Dermis microvascular lymphatic vessel endothelial cell (primary cell): ENCODE data around the gene PLGRKT. TPM values are rescaled to one million over a fixed set of nuclear protein-coding genes. Genes with fewer than 3 reads are reported as not detected.
"Not testable (repeated sequence)": the region's sequence is repeated elsewhere in the genome, so short reads cannot be mapped to it uniquely, and the experiment has no call there.

Experiments
- DNase-seq, 2 donors: peaks; one replicate each; pipeline versions ENCODE4 v3.0.0 to v3.0.0-alpha.2; 2010; ENCODE audit warnings: low read depth in 2 of 2
- total RNA-seq: library from RNA; depleted of rRNA; stranded (reverse); fragments of >200 nt; gene quantifications from 2 replicates; pipeline ENCODE4 v1.2.1, GENCODE V29; 2014

Gene PLGRKT
- total RNA-seq, 1 donor from 2014 or later, result 6.9 TPM

DNA sequence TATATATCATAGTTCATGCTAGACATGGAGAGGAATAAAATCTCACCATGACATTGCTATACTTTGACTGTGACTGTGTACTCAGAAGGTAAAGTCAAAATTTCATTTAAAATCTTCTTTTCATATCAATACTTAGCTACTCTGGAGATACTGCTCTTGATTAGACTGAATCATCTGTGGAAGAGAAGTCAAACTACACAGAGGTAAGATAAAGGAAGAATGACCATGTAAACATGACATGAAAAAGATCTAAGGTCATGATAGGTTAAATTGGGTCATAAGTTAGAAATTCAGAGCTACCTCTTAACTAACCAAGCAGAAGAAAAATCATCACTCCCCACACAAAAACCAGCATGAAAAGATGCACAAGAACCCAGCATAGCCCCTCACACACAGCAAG lies 53.3 kb downstream of the PLGRKT start:
- DNase-seq, result no peak

DNA sequence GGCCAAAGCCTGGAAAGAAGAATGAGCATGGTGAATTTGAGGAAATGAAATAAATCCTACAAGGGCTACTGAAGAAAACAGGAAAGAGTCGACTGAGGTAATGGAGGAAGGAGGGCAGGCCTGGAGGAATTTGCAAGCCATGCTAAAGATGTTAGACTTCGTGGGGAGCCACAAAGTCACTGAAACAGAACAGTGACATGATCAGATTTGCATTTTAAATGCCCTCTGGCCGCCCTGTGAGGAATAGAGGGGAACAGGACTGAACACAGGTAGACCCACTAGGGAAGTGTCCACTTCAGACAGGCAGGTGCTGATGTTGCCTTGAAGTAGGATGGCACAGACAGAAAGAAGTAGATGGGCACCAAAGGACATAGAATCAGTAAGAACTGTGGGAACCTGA lies 55.2 kb downstream of the PLGRKT start:
- no peak for DNase-seq

DNA sequence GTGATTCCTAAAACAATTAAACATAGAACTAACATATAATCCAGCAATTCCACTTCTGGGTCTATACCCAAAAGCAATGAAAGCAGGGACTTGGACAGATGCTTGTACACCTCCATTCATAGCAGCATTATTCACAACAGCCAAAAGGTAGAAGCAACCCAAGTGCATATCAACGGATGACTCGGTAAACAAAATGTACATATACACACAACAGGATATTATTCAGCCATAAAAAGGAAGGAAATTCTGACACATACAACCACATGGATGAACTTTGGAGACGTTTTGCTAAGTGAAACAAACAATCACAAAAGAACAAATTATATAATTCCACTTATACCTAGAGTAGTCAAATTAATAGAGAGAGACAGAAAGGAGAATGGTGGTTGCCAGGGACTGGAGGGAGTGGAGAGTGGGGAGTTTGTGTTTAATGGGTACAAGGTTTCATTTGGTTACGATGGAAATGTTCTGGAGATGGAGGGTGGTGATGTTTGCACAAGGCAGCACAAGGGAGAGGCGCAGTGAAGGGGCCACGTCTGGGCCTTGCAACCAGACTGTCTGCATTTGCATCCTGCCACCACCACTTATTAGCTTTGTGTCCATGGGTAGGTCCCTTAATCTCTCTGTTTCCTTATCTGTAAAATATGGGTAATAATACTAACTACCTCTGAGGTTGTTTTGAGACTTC lies 61.8 kb downstream of the PLGRKT start:
- peak in 1 of 2 donors; percentile 71 for DNase-seq

DNA sequence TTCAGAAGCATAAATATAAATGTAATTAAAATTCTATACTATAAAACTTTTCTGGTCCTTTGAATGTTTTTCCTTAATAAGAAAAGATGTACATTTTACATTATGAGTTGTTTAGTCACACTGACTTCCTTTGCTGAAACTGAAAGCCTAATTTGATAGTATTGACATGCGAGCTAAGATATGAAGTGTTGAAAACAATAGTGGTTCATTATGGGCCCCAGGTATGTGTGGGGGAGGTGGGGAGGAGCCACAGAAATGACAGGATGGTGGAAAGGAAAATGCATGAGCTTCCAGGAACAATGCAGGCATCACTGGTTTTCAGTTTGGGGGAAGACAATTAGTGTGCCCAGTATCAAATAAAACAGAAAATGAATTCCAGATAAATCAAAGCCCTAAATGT lies 62.6 kb downstream of the PLGRKT start:
- DNase-seq, result peak in 1 of 2 donors; percentile 14

GRCh38 chr9:5364294-5365024 lies 73.3 kb downstream of the PLGRKT start:
- peak in 1 of 2 donors; percentile 29 for DNase-seq

GRCh38 chr9:5361326-5362010 lies 76.3 kb downstream of the PLGRKT start:
- no peak for DNase-seq

- DNase-seq, result no peak
These were observed 77.4 kb downstream of the PLGRKT start for GRCh38 chr9:5360341-5360740.

DNA sequence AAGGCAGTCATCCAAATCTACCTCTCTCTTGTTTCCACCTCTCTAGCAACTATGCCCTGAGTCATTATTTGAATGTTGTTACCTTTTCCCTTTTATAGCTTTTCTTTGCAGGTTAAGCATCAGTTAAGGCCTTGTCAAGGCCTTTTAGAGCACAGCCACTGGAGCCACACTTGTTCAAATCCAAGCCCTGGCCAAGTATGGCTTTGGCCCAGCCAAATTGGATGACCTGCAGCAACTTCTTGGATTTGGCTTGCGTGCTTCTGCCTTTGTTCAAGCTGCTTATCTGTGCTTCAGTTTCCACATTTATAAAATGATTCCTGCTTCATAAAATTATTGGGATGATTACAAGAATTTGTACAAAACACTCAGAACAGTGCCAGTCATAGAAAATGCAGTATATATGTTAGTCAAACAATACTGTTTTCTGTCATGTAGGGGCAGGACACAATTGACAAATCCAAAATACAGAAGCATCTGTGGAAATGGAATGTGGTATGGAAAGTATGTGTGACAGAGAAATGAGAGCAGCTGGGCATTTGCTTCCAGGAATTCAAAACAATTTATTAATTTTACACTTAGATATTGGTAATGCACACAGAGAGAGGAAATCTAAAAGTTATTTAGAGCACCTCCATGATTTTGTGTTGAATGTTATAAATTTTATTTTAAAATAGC lies 80.2 kb downstream of the PLGRKT start:
- DNase-seq, result no peak

DNA sequence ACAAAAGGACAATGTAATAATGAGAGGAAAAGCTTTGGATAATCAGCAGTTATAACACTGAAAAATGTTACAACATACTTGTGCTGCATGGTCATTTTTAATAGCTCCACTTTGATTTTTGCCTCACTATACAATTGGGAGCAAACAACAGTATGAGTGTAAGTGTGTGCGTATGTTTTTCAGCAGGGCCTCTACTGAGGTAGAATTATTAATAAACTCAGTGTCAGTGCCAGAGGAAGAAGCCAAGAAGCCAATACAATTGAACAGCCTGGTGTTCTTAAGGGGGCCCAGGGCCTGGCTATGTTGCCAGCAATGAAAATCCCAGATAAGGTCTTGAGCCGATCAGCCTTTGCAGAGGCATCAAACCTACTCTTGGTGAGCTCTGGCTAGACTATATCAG lies 81.9 kb downstream of the PLGRKT start:
- no peak for DNase-seq

DNA sequence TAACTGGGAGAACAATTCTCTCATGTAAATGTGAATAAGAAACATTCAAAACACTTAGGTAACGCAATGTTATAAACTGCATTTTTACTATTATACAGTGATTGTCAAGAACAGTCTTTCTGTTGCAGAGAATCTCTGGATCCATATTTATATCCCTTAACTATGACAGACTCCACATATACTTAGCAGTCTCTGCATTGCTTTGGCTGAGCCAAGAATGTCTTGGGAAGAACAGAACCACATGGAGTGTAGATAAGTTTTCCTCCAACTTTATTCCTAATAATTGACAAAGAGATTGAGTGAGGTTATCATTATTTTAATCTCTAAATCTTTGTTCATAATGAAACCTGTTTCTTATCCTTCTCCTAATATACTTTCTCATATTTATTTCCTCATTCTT lies 82.5 kb downstream of the PLGRKT start:
- no peak for DNase-seq

DNA sequence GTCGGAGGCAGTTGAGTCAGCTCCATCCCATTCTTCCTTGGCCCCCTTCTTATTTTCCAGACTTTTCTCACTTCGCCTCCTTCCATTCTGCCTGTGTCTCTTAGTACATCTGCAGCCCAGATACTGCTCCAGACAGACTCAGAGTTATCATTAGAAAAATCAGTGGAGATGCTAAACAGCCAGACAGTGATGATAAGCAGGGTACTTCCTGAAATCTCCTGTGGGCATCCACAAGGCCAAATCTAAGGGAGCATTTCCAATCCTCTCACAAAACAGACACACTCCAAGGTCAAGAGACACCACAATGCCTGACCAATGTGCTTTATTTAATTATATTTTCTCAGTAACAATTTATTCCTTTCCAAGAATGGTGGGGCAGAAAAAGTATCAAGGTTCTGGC lies 83.5 kb downstream of the PLGRKT start:
- DNase-seq, result no peak

- no peak for DNase-seq
These were observed 85.0 kb downstream of the PLGRKT start for GRCh38 chr9:5352637-5353248.

DNA sequence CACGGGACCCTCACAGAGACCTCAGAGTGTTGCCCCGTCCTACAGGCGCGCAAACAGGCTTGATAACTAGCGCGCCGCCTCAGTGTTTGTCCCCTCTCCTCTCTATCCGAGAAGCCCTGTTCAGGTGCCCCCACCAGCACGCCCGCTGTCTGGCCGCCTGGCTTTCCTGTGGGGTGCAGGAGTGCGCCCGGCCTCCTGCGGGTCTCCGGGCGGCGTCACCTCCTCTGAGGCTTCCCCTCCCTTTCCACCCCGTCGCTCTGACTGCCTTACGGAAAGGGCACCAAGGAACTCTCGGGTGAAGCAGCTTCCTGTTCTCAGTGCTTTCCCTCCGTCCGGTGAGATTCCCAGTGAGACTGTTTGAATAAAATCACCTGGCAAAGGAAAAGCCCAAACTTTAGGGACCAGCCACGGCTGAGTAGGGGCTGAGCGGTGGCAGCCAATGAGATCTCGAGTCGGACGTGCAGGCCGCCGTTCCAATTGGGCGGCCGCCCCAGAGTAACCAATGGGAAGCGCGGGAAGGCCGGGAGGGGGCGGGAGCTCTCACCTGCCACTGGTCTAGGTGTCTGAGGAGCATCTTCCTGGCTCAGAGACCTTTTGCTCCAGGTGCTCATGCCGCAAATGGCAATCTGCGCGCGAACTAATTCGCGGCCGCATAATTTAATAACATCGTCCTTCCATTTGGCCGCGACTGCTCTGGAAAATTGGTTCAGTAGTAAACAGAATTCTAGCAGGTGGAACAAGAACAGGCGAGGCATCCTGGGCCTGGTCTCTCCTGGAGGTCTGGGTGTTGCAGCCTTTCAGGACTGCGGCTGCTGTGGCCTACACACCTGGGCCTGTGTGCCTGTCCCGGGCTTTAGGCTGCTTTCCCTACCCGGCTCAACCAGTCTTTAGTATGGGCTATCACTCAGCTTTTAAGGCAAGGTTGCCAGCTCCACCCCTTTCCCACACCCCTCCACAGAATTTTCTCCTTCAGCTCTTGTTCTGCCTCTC lies 98.4 kb downstream of the PLGRKT start, which contains the start of gene RLN1:
RLN1 (minus strand) TSS at position 885 of the 990 bp plus-strand sequence; CDS start at position 755, 130 bp downstream.
- not testable (repeated sequence) for DNase-seq

DNA sequence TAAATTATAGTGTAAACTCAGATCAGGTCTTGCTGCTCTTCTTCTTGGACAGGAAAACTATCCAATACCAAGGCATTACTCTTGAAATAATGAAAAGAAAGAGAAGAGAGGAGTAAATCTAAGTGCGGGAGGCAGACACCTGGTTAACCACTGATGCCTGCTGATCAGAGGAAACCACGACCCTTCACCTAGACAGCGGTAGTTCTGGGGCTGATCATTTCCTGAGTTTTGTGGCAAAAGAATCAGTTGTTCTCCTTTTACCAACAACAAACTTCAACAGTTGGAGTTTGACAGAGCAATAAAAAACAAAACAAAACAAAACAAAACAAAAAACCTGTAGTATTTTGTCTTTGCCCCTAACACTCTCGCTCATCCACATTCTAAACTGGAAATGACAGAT lies 101.0 kb downstream of the PLGRKT start:
- DNase-seq, result no peak

DNA sequence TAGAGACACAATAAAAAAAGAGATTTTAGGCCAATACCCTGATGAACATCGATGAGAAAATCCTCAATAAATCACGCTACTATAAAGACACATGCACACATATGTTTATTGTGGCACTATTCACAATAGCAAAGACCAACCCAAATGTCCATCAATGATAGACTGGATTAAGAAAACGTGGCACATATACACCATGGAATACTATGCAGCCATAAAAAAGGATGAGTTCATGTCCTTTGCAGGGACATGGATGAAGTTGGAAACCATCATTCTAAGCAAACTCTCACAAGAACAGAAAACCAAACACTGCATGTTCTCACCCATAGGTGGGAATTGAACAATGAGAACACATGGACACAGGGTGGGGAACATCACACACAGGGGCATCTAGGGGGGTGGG lies 106.4 kb downstream of the PLGRKT start:
- DNase-seq, result not testable (repeated sequence)

DNA sequence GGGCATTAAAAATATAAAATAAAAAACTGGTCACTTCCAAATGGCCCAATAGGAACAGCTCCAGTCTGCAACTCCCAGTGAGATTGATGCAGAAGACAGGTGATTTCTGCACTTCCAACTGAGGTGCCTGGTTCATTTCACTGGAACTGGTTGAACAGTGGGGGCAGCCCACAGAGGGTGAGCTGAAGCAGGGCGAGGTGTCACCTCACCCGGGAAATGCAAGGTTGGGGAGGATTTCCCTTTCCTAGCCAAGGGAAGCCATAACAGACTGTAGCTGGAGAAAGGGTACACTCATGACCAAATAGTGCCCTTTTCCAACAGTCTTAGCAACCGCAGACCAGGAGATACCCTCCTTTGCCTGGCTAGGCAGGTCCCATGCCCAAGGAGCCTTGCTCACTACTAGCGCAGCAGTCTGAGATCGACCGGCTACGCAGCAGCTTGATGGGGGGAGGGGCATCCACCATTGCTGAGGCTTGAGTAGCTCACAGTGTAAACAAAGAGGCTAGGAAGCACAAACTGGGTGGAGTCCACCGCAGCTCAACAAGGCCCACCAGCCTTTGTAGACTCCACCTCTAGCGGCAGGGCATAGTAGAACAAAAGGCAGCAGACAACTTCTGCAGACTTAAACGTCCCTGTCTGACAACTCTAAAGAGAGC lies 110.7 kb downstream of the PLGRKT start:
- no peak for DNase-seq

DNA sequence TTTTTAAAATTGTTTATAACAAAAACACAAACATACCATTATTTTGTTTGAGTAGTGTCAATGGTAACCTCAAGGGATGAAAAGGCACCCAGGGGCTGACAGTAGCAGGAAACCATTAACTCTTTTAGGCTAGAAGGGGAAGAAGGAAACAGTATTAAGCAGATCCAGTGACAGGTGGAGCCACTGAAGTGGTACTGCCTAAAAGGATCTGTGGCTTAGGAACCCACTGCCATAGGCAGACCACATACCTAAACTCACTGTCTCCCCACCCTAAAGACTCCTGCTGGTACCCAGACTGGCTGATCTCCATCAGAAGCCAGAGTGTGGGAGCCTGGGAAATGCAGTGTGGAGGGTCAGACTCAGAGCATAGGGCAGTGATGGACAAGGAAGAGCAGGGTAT lies 111.5 kb downstream of the PLGRKT start:
- no peak for DNase-seq

- not testable (repeated sequence) for DNase-seq
These were observed 116.1 kb downstream of the PLGRKT start for GRCh38 chr9:5321601-5322000.

GRCh38 chr9:5321058-5321457 lies 116.7 kb downstream of the PLGRKT start:
- DNase-seq, result no peak

- not testable (repeated sequence) for DNase-seq
These were observed 121.3 kb downstream of the PLGRKT start for GRCh38 chr9:5316406-5316805.
